OCI-LY1 (cell line): ENCODE results near the gene MTHFD1L.

ENCODE experiments used
- CTCF ChIP-seq: fragments of 200-600 bp; sonication (generic), shearing (Covaris generic); IDR thresholded peaks from 2 replicates; pipeline ENCODE4 v1.5.1; 2017; ENCODE audit warnings: mild to moderate bottlenecking, antibody characterized with exemption, low read length, moderate library complexity, mixed read lengths
- EZH2 ChIP-seq: fragments of 200-600 bp; sonication (generic), shearing (Covaris generic); IDR thresholded peaks from 2 replicates; pipeline ENCODE4 v1.8.0; 2017; ENCODE audit warnings: borderline replicate concordance, mixed run types, mild to moderate bottlenecking, antibody characterized with exemption, low read length, moderate library complexity, mixed read lengths

- TF ChIP-seq CTCF (no peak), EZH2 (no peak)
Observed at GRCh38 chr6:150993253-150993652, 127.8 kb downstream of the MTHFD1L start.
